Left colon (tissue), 2 donors: Measurements from ENCODE around the gene TIMM10B. TPM values are rescaled to one million over a fixed set of nuclear protein-coding genes. Genes with fewer than 3 reads are reported as not detected.
A peak's percentile ranks its signal among the peaks of the same experiment; 100 is the strongest.

Source experiments
- ATAC-seq: fragments of 200-7000 bp; cut with Tn5 transposase; one replicate; pipeline ENCODE4 v1.9.1; 2020; ENCODE audit warnings: mild to moderate bottlenecking, moderate library complexity
- DNase-seq, 2 donors: peaks; one replicate each; pipeline ENCODE4 v3.0.0-alpha.2; 2020
- intact Hi-C, 2 donors: fragments of 100-400 bp; cut with DNase I in 1 of 2; cut with micrococcal nuclease in 1 of 2; formaldehyde crosslinking; loops; one replicate each; pipeline versions ENCODE4 v1.11.2 to v1.14.0; 2022; cut with DNase I, micrococcal nuclease
- total RNA-seq, 2 donors: library from RNA; stranded (reverse); fragmentation: NEBNext Ultra II Directional; extraction: Animal tissue kit (Norgen Biotek cat#: 25700); gene quantifications; one replicate each; pipeline ENCODE4 v1.2.1, GENCODE V29; 2021
- donor health status: DM: no; HTN: no; CAD: no.
- donor health status: DM: yes; HTN: yes; CAD: no.

Gene TIMM10B
- total RNA-seq, 2 donors from 2014 or later: 47.8 to 48.6 TPM

DNA sequence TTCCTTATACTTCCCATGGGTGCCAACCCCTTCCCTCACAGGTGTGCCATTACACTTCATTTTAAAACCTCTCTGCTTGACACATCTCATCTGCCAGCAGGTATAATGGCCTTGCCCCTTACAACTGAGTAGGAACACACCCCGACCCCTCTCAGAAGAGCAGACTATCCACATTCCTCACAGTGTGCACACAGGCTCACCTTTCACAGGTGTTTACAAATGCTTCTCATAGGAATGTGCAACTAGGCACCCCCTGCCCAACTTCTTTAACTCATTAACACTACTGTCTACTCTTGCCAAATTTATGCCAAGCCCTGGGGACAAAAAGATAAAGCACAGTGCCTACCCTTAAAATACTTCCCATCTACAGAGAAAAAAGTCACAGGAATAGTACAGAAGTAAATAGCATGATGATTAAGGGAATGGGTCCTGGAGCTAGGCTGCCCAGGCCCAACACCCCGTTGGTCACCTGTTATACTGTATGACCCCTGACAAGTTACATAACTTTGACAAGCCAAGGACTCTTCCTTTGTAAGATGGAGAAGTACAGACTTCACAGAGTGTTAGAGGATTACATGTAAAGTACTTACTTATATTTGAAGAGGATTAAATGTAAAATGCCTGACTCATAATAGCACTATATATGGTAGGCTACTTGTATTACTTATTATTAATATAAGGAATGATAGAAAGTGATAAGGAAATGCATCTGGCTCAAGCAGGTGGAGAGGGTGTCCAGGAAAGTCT, 22.8 kb upstream of the TIMM10B start:
- ATAC-seq (no peak), DNase-seq (no peak)
- intact Hi-C loops: no loop called here

DNA sequence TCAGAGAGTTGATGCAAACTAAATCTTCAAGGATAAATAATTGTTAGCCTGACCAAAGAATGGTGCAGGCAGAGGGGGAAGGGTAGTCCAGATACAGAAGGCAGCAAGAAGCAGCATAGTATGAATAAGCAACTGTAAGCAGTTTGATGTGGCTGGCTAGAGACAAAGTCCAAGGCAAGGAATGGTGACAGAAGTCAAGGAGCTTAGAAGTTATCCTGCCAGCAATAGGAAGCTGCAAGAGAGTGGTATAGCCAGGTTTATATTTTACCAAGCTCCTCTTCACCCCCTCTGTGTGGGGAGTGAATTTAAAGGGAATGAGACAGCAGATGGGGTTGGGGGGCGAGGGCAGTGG, 22.2 kb upstream of the TIMM10B start:
- ATAC-seq: peak; percentile 93
- intact Hi-C loops: no loop called here
- DNase-seq: no peak

DNA sequence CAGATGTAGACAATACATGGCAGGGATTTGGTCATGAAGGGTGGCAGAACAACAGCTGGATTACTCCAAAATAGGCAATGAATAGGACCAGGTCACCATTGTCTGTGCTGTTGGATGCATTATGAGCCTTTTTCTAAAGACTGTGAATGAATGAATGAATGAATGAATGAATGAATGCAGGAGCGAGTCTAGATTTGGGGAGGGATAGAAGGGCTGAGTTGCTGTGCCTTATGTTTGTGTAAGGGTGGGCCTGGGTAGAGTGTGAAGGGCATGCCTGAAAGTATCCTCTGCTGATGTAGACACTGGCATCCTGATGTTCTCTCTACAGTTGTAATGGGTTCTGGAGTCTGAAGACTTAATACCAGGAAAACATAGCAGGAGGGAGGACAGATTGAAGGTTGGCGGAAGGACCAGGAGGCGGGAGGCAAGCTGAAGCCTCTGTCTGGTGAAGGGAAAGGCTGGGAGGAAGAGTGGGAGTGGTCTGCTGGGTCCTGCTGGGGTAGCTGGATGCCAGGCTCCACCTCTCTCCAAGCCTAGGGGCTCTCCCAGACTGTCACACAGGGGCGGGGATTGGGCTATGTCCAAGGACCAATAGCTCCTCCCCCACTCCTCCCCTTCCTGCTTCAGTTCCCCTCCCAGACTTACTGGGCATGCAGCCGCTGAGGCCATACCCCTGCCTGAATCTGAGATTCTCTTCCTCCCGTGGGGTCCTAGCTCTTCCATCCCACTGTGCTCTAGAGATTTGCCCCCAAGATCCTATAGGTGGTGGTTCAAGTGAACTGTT, 12.4 kb upstream of the TIMM10B start:
- ATAC-seq (peak; percentile 58), DNase-seq (peak; percentile 79 to 84)
- intact Hi-C loops: no loop called here

DNA sequence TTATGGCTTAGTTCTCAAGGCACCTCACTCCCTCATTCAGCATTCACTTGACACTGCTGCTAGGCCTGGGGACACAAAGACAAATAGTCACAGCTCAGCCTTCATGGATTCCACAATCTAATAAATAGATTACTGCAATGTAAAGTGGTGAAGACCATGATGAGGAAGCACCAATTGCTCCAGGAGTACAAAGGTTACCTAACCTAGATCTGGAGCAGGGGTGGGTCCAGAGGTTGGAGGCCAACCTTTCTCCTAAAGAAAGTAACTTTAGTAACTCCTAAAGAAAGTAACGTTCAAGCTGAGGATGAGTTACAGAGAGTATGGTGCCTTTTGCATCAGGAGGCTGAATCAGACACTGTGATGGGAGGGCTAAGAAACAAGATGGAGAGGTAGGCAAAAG, 11.7 kb upstream of the TIMM10B start:
- intact Hi-C loops: no loop called here
- DNase-seq (no peak), ATAC-seq (peak; percentile 20)

DNA sequence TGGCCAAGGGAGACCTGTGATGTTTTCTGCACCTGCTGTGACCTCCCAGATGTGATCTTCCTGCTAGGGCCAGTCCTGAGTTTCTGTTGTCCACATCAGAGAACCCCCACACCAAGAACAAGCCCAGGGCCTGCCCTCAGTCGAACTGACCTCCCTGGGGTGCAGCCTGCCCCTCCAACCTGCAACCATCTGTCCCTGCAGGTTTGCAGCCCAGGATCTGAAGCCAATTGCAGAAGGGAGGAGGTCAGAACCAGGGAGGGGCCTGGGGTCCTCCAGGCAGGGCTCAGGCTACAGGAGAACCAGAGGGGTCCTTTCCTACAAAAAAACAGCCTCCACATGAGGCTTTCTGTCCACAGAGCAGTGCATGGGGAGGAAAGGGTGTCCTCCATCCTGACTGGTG, 8.4 kb upstream of the TIMM10B start:
- no peak for ATAC-seq
- intact Hi-C loops: no loop called here
- no peak for DNase-seq

DNA sequence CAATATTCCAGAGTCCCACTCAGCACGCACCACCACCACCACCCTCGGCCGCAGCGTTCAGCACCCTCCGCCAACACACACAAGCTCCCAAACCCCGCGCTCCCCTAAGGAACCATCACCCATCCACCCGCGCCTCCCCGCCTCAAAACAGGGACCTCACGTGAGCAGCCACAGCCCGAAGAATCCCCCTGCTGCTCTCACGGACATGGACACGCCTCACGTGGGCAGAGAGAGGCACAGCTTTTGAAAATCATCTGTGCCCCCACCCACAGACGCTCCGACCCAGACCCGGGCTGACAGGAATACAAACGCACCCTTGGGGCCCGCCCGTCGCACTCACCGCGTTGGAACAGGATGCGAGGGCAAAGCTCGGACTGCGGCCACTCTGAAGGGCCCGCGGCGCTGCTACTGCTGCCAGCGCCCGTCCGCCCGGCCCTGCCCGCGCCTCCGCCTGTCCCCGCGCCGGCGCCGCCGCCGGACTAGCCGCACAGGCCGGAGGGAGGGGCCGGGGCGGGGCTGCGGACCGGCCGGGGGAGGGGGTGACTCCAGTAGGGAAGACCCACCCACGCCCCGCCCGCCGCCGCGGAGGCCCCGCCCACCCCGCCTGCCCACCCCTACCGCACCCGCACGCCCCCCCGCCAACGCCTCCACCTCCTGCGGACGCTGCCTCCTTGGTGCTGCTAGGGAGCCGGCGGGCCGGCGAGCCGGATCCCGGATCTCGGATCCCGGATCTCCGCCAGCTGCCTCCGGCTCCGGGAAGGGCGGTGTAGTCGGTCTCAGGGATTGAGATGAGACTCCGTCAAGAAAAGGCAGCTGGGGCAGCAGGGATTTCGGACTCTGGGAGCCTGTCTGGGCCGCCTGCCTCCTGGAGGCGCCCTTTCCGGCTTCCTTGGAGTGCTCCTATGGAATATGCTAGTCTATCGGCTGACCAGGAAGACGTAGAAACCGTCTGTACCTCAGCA, 7.6 kb upstream of the TIMM10B start, which contains the start of gene TRIM3:
Gene TRIM3, minus strand, starts transcription at position 491 of the 962 bp plus-strand sequence. CDS start 8,246 bp downstream, outside the sequence.
- ATAC-seq: peak; percentile 77
- intact Hi-C loops: no loop called here
- DNase-seq: peak; percentile 95 to 96

DNA sequence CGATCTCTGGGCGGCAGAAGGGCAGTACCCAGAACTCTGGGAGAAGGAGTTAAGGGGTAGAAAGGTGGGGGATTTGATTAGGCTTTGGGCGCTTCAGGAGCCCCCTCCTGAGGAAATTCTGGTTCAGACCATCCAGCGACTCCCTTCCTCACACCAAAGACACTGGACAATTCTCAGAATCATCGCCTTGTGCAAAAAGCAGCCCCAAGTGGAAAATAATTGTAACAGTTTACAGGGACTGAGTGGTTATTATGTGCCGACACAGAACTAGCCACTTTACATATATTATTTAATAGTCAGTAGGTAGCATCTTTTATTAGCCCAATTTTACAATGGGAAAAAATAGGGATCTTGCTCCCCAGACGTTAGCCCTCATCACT, 6.9 kb upstream of the TIMM10B start:
- DNase-seq (no peak), ATAC-seq (no peak)
- intact Hi-C loops: no loop called here

DNA sequence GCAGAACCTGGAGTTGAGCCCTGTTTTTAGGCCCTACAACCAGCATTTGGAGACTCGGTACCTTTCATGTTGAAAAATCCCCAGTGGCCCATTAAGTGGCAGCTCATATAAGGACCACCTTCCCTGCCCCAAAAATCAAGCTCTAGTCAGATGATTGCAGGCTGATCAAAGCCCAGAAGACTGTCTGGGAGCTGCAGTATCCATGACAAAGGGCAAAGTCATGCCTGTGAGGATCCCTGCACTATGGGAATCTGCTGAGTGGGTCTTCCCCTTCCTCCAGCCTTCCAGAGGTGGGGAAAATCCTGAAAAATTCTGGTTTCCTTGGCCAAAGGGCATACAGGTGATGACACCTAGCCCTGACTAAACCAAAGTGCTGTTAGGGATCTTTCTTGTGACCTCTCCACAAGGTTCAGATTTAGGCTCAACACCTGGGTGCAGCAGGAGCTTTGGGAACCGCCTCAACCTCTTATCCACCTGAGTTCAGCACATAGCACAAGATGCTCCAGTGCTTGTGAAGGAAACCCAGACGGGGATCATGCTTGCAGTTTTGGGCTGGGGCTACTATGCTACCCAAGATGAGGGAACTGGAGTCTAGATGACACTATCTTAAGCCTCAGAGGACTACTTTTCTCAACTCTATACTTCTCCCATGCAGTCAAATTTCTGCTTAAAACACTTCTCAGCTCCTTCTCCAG, 6.3 kb upstream of the TIMM10B start:
- no peak for ATAC-seq
- no peak for DNase-seq
- intact Hi-C loops: no loop called here

DNA sequence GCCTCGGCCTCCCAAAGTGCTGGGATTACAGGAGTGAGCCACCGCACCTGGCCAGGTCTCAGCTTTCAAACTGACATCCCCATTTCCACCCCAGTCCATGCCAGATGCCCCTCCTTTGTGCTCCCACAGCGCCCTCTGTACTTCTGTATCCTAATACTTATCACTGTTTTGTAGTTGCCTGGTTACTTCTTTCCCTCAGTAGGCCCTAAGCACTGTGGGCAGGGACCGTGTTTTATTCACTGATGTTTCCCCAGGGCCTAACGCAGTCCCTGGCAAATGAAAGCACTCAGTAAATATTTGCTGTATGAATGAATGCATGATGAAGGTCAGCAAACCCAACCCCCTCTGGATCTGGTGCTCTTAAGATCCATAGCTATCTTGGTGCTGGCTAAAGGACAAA, 5.4 kb upstream of the TIMM10B start:
- ATAC-seq (peak; percentile 2), DNase-seq (no peak)
- intact Hi-C loops: no loop called here

DNA sequence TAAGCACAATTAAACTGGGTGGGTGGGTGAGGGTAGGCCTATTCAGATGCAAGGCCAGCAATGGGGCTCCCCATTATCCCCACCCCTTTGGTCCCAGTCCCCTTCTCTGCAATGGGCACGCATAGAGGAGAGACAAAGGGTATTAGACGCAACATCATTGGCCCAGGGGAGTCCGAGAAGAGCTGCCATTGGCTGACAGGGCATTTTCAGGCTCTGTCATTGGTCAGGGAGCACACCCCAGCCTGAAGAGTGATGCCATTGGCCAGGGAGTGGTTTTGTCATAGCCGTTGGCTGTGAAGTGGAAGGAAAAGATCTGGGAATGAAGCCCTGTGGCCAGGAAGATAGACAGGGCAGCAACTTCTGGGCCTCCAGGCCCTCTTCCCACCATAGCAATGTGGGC, 4.7 kb upstream of the TIMM10B start:
- intact Hi-C loops: no loop called here
- no peak for DNase-seq

DNA sequence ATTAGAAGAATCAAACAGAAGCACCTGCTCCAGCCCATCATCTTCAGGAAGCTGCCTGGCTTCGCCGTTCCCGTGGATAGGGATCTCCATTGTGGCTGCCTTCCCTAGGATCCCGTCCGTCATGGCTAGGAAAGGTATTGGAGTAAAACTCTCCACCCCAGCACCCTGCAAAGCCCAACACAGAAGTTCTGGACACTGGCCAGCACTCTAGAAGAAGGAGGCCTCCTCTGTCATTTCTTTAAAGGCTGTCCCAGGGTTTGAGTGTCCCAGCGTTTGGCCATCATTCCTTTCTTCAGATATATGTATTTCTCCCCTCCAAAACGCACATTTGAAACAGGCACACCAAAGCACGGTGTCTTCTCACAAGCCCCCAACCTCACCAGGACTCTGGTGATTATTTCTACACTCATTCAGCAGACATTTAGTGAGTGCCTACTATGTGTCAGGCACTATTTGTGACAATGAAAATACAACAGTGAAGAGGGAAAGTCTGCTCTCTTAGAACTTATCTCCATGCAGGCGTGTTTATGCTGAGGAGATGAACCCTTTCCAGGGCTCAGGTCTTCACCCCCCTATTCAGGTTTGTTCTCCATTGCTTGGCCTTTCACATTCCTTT, 894 bp upstream of the TIMM10B start:
- intact Hi-C loops: no loop called here
- no peak for DNase-seq

More for the DNA sequence above, 4.7 kb upstream of the TIMM10B start:
- no peak for ATAC-seq

DNA sequence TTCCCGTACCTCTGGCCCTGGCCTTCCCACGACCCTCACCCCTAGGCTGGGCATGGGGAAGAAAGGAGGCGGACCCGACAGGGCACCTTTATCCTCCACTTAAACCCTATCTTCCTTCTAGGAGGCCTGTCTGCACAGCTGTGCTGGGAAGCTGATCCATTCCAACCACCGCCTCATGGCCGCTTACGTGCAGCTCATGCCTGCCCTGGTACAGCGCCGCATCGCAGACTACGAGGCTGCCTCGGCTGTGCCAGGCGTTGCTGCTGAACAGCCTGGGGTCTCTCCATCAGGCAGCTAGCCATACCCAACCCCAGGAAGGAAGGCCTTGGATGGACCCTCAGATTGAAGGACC, 599 bp downstream of the TIMM10B start:
- intact Hi-C loops: no loop called here
- DNase-seq: peak in 1 of 2 donors; percentile 37
- ATAC-seq: peak; percentile 34

More for the DNA sequence above, 894 bp upstream of the TIMM10B start:
- no peak for ATAC-seq

DNA sequence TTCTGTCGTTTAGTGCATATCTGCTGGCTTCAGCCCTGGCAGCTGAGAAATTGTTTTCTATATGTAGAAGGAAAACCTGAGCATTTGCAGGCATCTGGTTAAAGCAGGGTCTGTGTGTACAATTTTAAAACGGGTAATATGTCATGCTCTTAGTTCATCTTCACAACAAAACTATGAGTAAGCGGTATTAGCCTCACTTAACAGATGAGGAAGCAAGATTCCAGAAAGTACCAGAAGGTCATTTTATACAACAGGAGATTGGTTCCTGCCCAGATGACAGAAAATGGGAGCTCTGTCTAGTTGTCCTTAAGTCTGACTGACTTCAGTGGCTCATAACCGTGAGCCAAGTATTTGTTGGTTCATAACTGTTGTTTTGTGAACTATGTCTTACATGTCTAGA, 1.1 kb downstream of the TIMM10B start:
- no peak for ATAC-seq
- no peak for DNase-seq
- intact Hi-C loops: no loop called here

DNA sequence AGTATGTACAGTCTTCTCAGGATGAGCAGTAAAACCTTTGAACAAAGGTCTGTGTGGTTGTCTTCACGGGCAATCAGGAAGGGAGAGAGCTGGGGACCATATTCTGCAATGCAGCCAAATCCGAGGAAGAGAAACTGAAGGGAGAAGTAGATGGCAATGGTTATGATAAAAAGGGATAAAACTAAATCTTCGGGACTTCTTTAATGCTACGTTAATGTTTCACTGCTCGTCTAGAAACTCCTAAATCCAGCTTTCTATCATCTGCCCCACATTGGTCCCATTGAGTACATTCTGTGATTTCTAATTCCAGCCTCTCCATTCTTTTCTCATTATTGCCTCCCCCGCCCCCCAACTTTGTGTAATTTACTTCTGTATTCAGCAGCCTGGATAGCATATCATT, 1.7 kb downstream of the TIMM10B start:
- intact Hi-C loops: no loop called here
- DNase-seq (no peak), ATAC-seq (no peak)

DNA sequence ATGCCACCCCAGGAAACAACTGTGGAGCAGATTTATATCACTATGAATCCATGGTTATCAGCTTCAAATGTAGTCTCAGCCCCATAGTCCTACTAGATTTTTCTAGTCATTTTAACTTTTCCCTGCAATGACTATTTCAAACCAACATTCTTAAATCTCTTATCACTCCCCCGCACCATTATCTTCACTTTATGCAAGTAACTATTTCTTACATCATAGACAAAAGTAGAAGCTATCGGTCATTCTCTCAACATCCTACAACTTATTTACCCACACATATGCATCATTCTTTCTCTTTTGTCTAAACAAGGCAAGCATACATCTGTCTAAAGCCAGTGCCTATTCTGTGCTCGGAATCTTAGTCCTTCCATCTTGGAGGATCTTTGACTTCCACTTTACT, 4.4 kb downstream of the TIMM10B start:
- intact Hi-C loops: no loop called here
- DNase-seq (no peak), ATAC-seq (no peak)

DNA sequence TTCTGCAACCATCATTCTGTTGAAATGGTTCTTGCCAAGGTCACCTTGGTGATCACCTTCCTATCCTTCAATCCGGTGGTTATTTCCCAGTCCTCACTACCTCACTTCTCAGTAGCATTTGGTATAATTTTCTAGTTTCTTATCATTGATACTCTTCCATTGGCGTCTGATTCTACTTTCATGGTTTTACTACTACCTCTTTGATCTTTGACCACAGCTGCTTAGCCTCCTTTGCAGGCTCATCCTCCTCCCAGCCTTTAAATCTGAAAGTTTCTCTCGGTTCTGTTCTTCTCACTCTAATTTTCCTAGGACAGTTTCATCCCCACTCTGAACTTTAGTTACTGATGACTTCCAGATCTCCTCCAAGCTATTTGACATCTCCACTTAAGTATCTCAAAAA, 5.0 kb downstream of the TIMM10B start:
- ATAC-seq: no peak
- intact Hi-C loops: no loop called here
- no peak for DNase-seq

DNA sequence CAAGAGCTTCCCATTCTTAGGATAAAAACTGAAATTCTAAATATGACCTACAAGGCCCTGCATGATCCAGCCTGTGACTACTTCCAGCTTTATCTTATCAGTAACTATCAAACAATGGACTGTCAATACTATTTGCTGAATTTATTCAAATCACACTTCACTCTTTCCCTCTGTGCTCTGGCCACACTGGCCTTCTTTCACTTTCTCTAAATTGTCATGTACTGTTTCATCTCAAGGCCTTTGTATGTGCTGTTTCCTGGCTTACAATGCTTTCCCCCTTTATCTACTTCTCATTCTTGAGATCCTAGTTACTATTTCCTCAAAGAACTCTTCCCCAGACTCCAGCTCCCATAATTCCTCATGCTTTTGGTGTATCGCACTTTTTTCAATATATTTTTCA, 5.6 kb downstream of the TIMM10B start:
- DNase-seq (no peak), ATAC-seq (peak; percentile 6)
- intact Hi-C loops: no loop called here

DNA sequence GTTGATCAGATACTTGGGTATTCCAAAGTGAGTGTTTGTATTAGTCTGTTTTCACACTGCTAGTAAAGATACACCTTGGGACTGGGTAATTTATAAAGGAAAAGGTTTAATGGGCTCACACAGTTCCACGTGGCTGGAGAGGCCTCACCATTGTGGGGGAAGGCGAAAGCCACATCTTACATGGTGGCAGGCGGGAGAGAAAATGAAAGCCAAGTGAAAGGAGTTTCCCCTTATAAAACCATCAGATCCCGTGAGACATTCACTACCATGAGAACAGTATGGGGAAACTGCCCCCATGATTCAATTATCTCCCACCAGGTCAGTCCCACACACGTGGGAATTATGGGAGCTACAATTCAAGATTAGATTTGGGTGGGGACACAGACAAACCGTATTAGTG, 7.0 kb downstream of the TIMM10B start:
- DNase-seq: no peak

More for the DNA sequence above, 7.0 kb downstream of the TIMM10B start:
- intact Hi-C loops: no loop called here
- peak; percentile 3 for ATAC-seq
